KMS-11 (cell line): ENCODE results near the gene PYROXD2.

ENCODE experiments used
- H2AFZ ChIP-seq: fragments of 200-600 bp; sonication (generic); 2 replicates; pipeline ENCODE4 v1.6.1; 2016; ENCODE audit warnings: antibody characterized with exemption, mixed run types, low read depth
- H3K27ac ChIP-seq: fragments of 200-600 bp; sonication (generic); 2 replicates; pipeline ENCODE4 v1.6.1; 2016; ENCODE audit warnings: mild to moderate bottlenecking, mixed run types
- H3K27me3 ChIP-seq: fragments of 200-600 bp; sonication (generic); 2 replicates; pipeline ENCODE4 v1.6.1; 2017; ENCODE audit warnings: mild to moderate bottlenecking, low read depth, mixed run types, moderate library complexity; ENCODE audit not compliant: insufficient read depth
- H3K36me3 ChIP-seq: fragments of 200-600 bp; sonication (generic); 2 replicates; pipeline ENCODE4 v1.6.1; 2017; ENCODE audit warnings: mild to moderate bottlenecking, mixed run types; ENCODE audit not compliant: insufficient read depth
- H3K4me1 ChIP-seq: fragments of 200-600 bp; sonication (generic); 2 replicates; pipeline ENCODE4 v1.6.1; 2016; ENCODE audit warnings: mild to moderate bottlenecking, low read depth, mixed run types; ENCODE audit not compliant: poor library complexity, severe bottlenecking
- H3K4me2 ChIP-seq: fragments of 200-600 bp; sonication (generic); 2 replicates; pipeline ENCODE4 v1.7.0; 2016; ENCODE audit warnings: mild to moderate bottlenecking, mixed run types
- H3K4me3 ChIP-seq: fragments of 200-600 bp; sonication (generic); IDR thresholded peaks from 2 replicates; pipeline ENCODE4 v1.6.1; 2017; ENCODE audit warnings: low read depth, low read length, mixed read lengths; ENCODE audit not compliant: insufficient read depth
- H3K79me2 ChIP-seq: fragments of 200-600 bp; sonication (generic); 2 replicates; pipeline ENCODE4 v1.6.1; 2016; ENCODE audit warnings: low read depth, mixed run types; ENCODE audit not compliant: insufficient read depth
- H3K9ac ChIP-seq: fragments of 200-600 bp; sonication (generic); 2 replicates; pipeline ENCODE4 v1.6.1; 2016; ENCODE audit warnings: mild to moderate bottlenecking, mixed run types
- H4K20me1 ChIP-seq: fragments of 200-600 bp; sonication (generic); 2 replicates; pipeline ENCODE4 v1.6.1; 2016; ENCODE audit warnings: mild to moderate bottlenecking, mixed run types; ENCODE audit not compliant: insufficient read depth
- TF ChIP-seq, protein P1 (sequence below): fragments of 200-600 bp; sonication (generic); conservative IDR thresholded peaks from 2 replicates; pipeline ENCODE4 v1.6.1; 2017; ENCODE audit warnings: low read depth, mild to moderate bottlenecking, antibody characterized with exemption, low read length, moderate library complexity, mixed read lengths

Gene PYROXD2

DNA sequence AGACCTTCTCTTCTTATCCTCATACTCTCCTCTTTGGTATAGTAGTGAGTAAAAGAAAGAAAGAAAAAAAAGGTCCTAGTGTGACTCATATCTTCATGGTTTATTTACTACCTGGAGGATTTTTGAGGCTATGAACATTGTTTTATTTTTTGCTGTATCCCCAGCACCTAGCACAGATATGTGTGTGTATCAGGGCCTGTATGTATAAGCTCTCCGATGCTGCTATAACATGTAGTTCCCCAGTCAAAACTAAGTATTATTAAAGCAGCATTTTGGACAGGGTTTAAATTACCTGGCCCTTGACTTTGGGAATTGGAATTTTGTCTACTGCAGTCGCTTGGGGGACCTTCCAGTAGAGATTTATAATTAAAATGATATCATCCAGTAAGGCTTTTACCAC is 46.3 kb downstream of the PYROXD2 start:
- Histone ChIP-seq H3K4me1 (no peaks in the 10 kb centered on the region), H3K27me3 (no peaks in the 10 kb centered on the region)

GRCh38 chr10:98367604-98368451 is 47.2 kb downstream of the PYROXD2 start:
- no peak overlapping the region for H2AFZ ChIP-seq

More for the DNA sequence above, 46.3 kb downstream of the PYROXD2 start:
- H2AFZ ChIP-seq = no peak overlapping the region
- H3K9ac ChIP-seq = no peak overlapping the region
- no peak overlapping the region for H3K4me3 ChIP-seq
- TF ChIP-seq, protein P1, sequence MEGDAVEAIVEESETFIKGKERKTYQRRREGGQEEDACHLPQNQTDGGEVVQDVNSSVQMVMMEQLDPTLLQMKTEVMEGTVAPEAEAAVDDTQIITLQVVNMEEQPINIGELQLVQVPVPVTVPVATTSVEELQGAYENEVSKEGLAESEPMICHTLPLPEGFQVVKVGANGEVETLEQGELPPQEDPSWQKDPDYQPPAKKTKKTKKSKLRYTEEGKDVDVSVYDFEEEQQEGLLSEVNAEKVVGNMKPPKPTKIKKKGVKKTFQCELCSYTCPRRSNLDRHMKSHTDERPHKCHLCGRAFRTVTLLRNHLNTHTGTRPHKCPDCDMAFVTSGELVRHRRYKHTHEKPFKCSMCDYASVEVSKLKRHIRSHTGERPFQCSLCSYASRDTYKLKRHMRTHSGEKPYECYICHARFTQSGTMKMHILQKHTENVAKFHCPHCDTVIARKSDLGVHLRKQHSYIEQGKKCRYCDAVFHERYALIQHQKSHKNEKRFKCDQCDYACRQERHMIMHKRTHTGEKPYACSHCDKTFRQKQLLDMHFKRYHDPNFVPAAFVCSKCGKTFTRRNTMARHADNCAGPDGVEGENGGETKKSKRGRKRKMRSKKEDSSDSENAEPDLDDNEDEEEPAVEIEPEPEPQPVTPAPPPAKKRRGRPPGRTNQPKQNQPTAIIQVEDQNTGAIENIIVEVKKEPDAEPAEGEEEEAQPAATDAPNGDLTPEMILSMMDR = no peak
- no peak overlapping the region for H3K27ac ChIP-seq
- no peak overlapping the region for H3K4me2 ChIP-seq
- H3K79me2 ChIP-seq = no peaks in the 10 kb centered on the region
- no peaks in the 10 kb centered on the region for H3K36me3 ChIP-seq
- H4K20me1 ChIP-seq = no peaks in the 10 kb centered on the region

GRCh38 chr10:98366062-98366530 is 48.9 kb downstream of the PYROXD2 start:
- Histone ChIP-seq H3K27me3 (no peaks in the 10 kb centered on the region), H3K4me1 (peaks cover 9% of the 10 kb centered on the region), H3K4me3 (no peak overlapping the region), H3K27ac (no peak overlapping the region), H4K20me1 (no peaks in the 10 kb centered on the region), H3K9ac (no peak overlapping the region), H3K79me2 (no peaks in the 10 kb centered on the region), H3K36me3 (no peaks in the 10 kb centered on the region), H3K4me2 (no peak overlapping the region), H2AFZ (no peak overlapping the region)
- TF ChIP-seq, protein P1 = no peak

More at GRCh38 chr10:98367604-98368451, 47.2 kb downstream of the PYROXD2 start:
- Histone ChIP-seq H3K4me3 (no peak overlapping the region), H3K9ac (no peak overlapping the region), H3K36me3 (no peaks in the 10 kb centered on the region), H4K20me1 (no peaks in the 10 kb centered on the region), H3K4me2 (no peak overlapping the region), H3K27me3 (no peaks in the 10 kb centered on the region), H3K27ac (no peak overlapping the region), H3K79me2 (no peaks in the 10 kb centered on the region), H3K4me1 (no peaks in the 10 kb centered on the region)
- TF ChIP-seq, protein P1 = no peak

- Histone ChIP-seq H3K9ac (no peak overlapping the region), H3K27me3 (no peaks in the 10 kb centered on the region), H3K27ac (no peak overlapping the region), H3K4me3 (no peak overlapping the region), H3K4me2 (no peak overlapping the region), H3K79me2 (no peaks in the 10 kb centered on the region), H3K4me1 (peaks cover 14% of the 10 kb centered on the region), H2AFZ (no peak overlapping the region), H3K36me3 (no peaks in the 10 kb centered on the region), H4K20me1 (no peaks in the 10 kb centered on the region)
- TF ChIP-seq, protein P1 = no peak
Measured at GRCh38 chr10:98365406-98366061, 49.4 kb downstream of the PYROXD2 start.
